Upper lobe of left lung (tissue), 6 donors: ENCODE results near the gene LMBR1. TPM values are rescaled to one million over a fixed set of nuclear protein-coding genes. Genes with fewer than 3 reads are reported as not detected.

Experiments used
- ATAC-seq, 2 donors: fragments of 200-7000 bp; cut with Tn5 transposase; one replicate each; pipeline ENCODE4 v1.9.1; 2022; ENCODE audit warnings: mild to moderate bottlenecking in 2 of 2, moderate library complexity in 2 of 2; ENCODE audit not compliant: low FRiP score in 2 of 2
- DNase-seq, 2 donors: peaks; one replicate each; pipeline ENCODE4 v3.0.0-alpha.2; 2019 to 2020
- H3K27ac ChIP-seq, 4 donors: fragments of 200-600 bp; sonication (generic); one replicate each; pipeline ENCODE4 v1.5.1; 2016 to 2019
- H3K27me3 ChIP-seq, 4 donors: fragments of 200-600 bp; sonication (generic); one replicate each; pipeline ENCODE4 v1.5.1; 2017 to 2019
- H3K36me3 ChIP-seq, 4 donors: fragments of 200-600 bp; sonication (generic); one replicate each; pipeline ENCODE4 v1.5.1; 2016 to 2019
- H3K4me1 ChIP-seq, 4 donors: fragments of 200-600 bp; sonication (generic); one replicate each; pipeline ENCODE4 v1.5.1; 2018 to 2019
- H3K4me3 ChIP-seq, 4 donors: fragments of 200-600 bp; sonication (generic); one replicate each; pipeline ENCODE4 v1.5.1; 2017 to 2019; ENCODE audit warnings: mild to moderate bottlenecking in 2 of 4, moderate library complexity in 1 of 4
- H3K9me3 ChIP-seq, 4 donors: fragments of 200-600 bp; sonication (generic); one replicate each; pipeline ENCODE4 v1.5.1; 2018 to 2019
- CTCF ChIP-seq, 6 experiments: fragments of 450-650 bp in 4 of 6; fragments of 200-600 bp in 2 of 6; sonication (generic) in 2 of 6; IDR thresholded peaks; one replicate each; pipeline ENCODE4 v1.5.1; 2016 to 2019; ENCODE audit warnings: antibody characterized with exemption in 6 of 6
- EP300 ChIP-seq, 4 donors: sonication (generic); formaldehyde crosslinking; IDR thresholded peaks; one replicate each; pipeline ENCODE4 v1.5.1; 2017; ENCODE audit warnings: antibody characterized with exemption in 4 of 4, control low read depth in 2 of 4
- POLR2A ChIP-seq, 4 donors: fragments of 450-650 bp; IDR thresholded peaks; one replicate each; pipeline ENCODE4 v1.5.1; 2016 to 2017; ENCODE audit warnings: antibody characterized with exemption in 4 of 4, mild to moderate bottlenecking in 2 of 4
- POLR2AphosphoS5 ChIP-seq, 2 donors: sonication (generic); formaldehyde crosslinking; IDR thresholded peaks; one replicate each; pipeline ENCODE4 v1.5.1; 2017; ENCODE audit warnings: antibody characterized with exemption in 2 of 2
- WGBS, 2 donors: methylation state at CpG; one replicate each; pipeline ENCODE4 v1.1.5; 2017 to 2018; 5-methylcytosine and 5-hydroxymethylcytosine counted together
- total RNA-seq, 6 donors: library from RNA; depleted of rRNA in 4 of 6; stranded (reverse); fragments of >200 nt in 4 of 6; gene quantifications; one replicate each; pipeline versions ENCODE4 v1.1.0 to v1.2.1, GENCODE V29; 2016 to 2021
- donor health status: DM: no; HTN: no; CAD: no; lungs with moderate emphysema.
- donor health status: DM: no; HTN: yes; CAD: no; lungs with severe emphysema.

LMBR1 gene
- total RNA-seq, 6 donors from 2014 or later = 58.6 to 159 (median 81.0) TPM

- H3K27ac ChIP-seq = no peak overlapping the region
- H3K27me3 ChIP-seq = no peaks in the 10 kb centered on the region
- ATAC-seq = no peak
- H3K4me1 ChIP-seq = peaks cover 8 to 24% (median 20%) of the 10 kb centered on the region in 4 donors
- WGBS, 2 donors = 65% methylated on average over 8 of the region's 8 CpGs
- no peak overlapping the region for H3K4me3 ChIP-seq
- H3K9me3 ChIP-seq = no peaks in the 10 kb centered on the region
- H3K36me3 ChIP-seq = no peaks in the 10 kb centered on the region
- DNase-seq = no peak
- no peak for TF ChIP-seq EP300 (IDR thresholded peaks at IDR 0.05)
- no peak for TF ChIP-seq POLR2AphosphoS5 (IDR thresholded peaks at IDR 0.05)
These were observed 4.7 kb upstream of the LMBR1 start for GRCh38 chr7:156897673-156898072.

GRCh38 chr7:156896388-156897022, 3.5 kb upstream of the LMBR1 start:
- no peak for DNase-seq
- no peaks in the 10 kb centered on the region for H3K9me3 ChIP-seq

GRCh38 chr7:156895024-156895780, 2.2 kb upstream of the LMBR1 start:
- H3K36me3 ChIP-seq = no peaks in the 10 kb centered on the region
- H3K4me3 ChIP-seq = no peak overlapping the region
- 54 to 56% methylated on average over 6 of the region's 6 CpGs for WGBS, 2 donors
- TF ChIP-seq CTCF (IDR thresholded peaks at IDR 0.05) (no peak), POLR2A (IDR thresholded peaks at IDR 0.05) (no peak), EP300 (IDR thresholded peaks at IDR 0.05) (peak in 1 of 4 donors; percentile 48), POLR2AphosphoS5 (IDR thresholded peaks at IDR 0.05) (peak in 1 of 2 donors; percentile 38)
- ATAC-seq (no peak), DNase-seq (peak in 1 of 2 donors; percentile 26)
- H3K4me1 ChIP-seq = peaks cover 14 to 36% (median 30%) of the 10 kb centered on the region in 4 donors
- H3K27ac ChIP-seq = peak overlapping the region; percentile 11 to 97 (median 65)
- H3K27me3 ChIP-seq = no peaks in the 10 kb centered on the region
- no peaks in the 10 kb centered on the region for H3K9me3 ChIP-seq

More at GRCh38 chr7:156896388-156897022, 3.5 kb upstream of the LMBR1 start:
- TF ChIP-seq POLR2AphosphoS5 (IDR thresholded peaks at IDR 0.05) = no peak
- no peak for TF ChIP-seq CTCF (IDR thresholded peaks at IDR 0.05)
- no peak for TF ChIP-seq POLR2A (IDR thresholded peaks at IDR 0.05)
- TF ChIP-seq EP300 (IDR thresholded peaks at IDR 0.05) = no peak
- H3K4me1 ChIP-seq = peaks cover 14 to 32% (median 26%) of the 10 kb centered on the region in 4 donors
- ATAC-seq = no peak
- no peak overlapping the region for H3K4me3 ChIP-seq
- H3K27ac ChIP-seq = peak overlapping the region in 3 of 4 donors; percentile 37 to 97 (median 93)
- no peaks in the 10 kb centered on the region for H3K36me3 ChIP-seq
- 74 to 78% methylated on average over 5 of the region's 5 CpGs for WGBS, 2 donors
- no peaks in the 10 kb centered on the region for H3K27me3 ChIP-seq

GRCh38 chr7:156892081-156892800, 742 bp downstream of the LMBR1 start:
- ATAC-seq = peak in 1 of 2 donors; percentile 61

More at GRCh38 chr7:156892081-156892800, 742 bp downstream of the LMBR1 start:
- peaks cover 14 to 36% (median 30%) of the 10 kb centered on the region in 4 donors for H3K4me1 ChIP-seq
- H3K36me3 ChIP-seq = no peaks in the 10 kb centered on the region
- 3 to 10% methylated on average over 4 to 22 of the region's 57 CpGs for WGBS, 2 donors
- peak overlapping the region; percentile 93 to 97 (median 94) for H3K27ac ChIP-seq
- TF ChIP-seq POLR2A (IDR thresholded peaks at IDR 0.05) = no peak
- TF ChIP-seq POLR2AphosphoS5 (IDR thresholded peaks at IDR 0.05) = no peak
- peak in 1 of 6 experiments; percentile 20 for TF ChIP-seq CTCF (IDR thresholded peaks at IDR 0.05)
- TF ChIP-seq EP300 (IDR thresholded peaks at IDR 0.05) = no peak
- no peaks in the 10 kb centered on the region for H3K9me3 ChIP-seq
- peak; percentile 56 to 95 for DNase-seq
- H3K27me3 ChIP-seq = no peaks in the 10 kb centered on the region
- H3K4me3 ChIP-seq = peak overlapping the region; percentile 68 to 91 (median 90)
